HFFc6 (cell line): ENCODE data around the gene STYXL1. TPM values are rescaled to one million over a fixed set of nuclear protein-coding genes. Genes with fewer than 3 reads are reported as not detected.
"Not testable (repeated sequence)": the region's sequence is repeated elsewhere in the genome, so short reads cannot be mapped to it uniquely, and the experiment has no call there.

Experiments used
- DNase-seq: peaks from one replicate; pipeline ENCODE4 v3.0.0-alpha.2; 2018
- H3K27ac Mint-ChIP-seq: 2 replicates; pipeline ENCODE4 v1.8.0; 2020; ENCODE audit warnings: mild to moderate bottlenecking, mixed read lengths
- H3K27me3 Mint-ChIP-seq: 2 replicates; pipeline ENCODE4 v1.8.0; 2021; ENCODE audit warnings: mild to moderate bottlenecking, moderate library complexity, mixed read lengths; ENCODE audit not compliant: insufficient read depth
- H3K36me3 Mint-ChIP-seq: 2 replicates; pipeline ENCODE4 v1.8.0; 2021; ENCODE audit warnings: low read depth, mixed read lengths
- H3K4me1 Mint-ChIP-seq: 2 replicates; pipeline ENCODE4 v1.8.0; 2020; ENCODE audit warnings: low read depth, mixed read lengths
- H3K4me3 Mint-ChIP-seq: 2 replicates; pipeline ENCODE4 v1.8.0; 2020; ENCODE audit warnings: mild to moderate bottlenecking, moderate library complexity, mixed read lengths
- H3K9me3 Mint-ChIP-seq: 2 replicates; pipeline ENCODE4 v1.8.0; 2020; ENCODE audit warnings: mild to moderate bottlenecking, mixed read lengths
- total RNA-seq, 6 experiments: library from RNA; stranded (reverse); fragmentation: NEBNext Ultra II Directional; extraction: Animal tissue kit (Norgen Biotek cat#: 25700); gene quantifications; 2 replicates in 1 of 6; 3 replicates in 5 of 6; pipeline ENCODE4 v1.2.3, GENCODE V29; 2021
- TF ChIP-seq, protein P1 (sequence below): fragments of 200-600 bp; sonication (generic); IDR thresholded peaks from 2 replicates; pipeline ENCODE4 v1.5.0; 2021; ENCODE audit warnings: antibody characterized with exemption, mild to moderate bottlenecking

Gene STYXL1
- total RNA-seq, 6 experiments from 2014 or later = 29.6 to 38.3 (median 32.0) TPM

DNA sequence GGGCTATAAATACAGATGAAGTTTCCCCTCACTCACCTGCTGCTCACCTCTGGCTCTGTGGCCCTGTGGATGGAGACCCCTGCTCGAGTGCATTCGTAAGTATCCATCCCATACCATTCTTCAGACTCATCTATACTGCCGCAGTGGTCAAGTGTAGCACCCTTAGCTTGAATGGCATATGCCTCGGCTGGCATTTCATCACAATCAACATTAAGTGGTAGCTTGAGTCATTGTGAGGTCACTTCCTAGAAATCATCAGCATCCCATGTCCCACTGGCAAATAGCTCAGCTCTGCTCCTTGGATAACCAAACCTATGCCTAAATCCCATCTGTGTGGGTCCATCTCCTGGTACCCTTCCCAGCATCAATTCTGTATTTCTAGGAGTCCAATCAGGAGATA is 38.3 kb upstream of the STYXL1 start:
- Mint-ChIP-seq H3K9me3 (no peaks in the 10 kb centered on the region), H3K36me3 (no peaks in the 10 kb centered on the region), H3K27ac (no peak overlapping the region), H3K4me1 (peaks cover 52% of the 10 kb centered on the region), H3K27me3 (peaks cover 4% of the 10 kb centered on the region), H3K4me3 (no peak overlapping the region)
- TF ChIP-seq, protein P1, sequence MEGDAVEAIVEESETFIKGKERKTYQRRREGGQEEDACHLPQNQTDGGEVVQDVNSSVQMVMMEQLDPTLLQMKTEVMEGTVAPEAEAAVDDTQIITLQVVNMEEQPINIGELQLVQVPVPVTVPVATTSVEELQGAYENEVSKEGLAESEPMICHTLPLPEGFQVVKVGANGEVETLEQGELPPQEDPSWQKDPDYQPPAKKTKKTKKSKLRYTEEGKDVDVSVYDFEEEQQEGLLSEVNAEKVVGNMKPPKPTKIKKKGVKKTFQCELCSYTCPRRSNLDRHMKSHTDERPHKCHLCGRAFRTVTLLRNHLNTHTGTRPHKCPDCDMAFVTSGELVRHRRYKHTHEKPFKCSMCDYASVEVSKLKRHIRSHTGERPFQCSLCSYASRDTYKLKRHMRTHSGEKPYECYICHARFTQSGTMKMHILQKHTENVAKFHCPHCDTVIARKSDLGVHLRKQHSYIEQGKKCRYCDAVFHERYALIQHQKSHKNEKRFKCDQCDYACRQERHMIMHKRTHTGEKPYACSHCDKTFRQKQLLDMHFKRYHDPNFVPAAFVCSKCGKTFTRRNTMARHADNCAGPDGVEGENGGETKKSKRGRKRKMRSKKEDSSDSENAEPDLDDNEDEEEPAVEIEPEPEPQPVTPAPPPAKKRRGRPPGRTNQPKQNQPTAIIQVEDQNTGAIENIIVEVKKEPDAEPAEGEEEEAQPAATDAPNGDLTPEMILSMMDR = no peak
- peak; percentile 18 for DNase-seq

DNA sequence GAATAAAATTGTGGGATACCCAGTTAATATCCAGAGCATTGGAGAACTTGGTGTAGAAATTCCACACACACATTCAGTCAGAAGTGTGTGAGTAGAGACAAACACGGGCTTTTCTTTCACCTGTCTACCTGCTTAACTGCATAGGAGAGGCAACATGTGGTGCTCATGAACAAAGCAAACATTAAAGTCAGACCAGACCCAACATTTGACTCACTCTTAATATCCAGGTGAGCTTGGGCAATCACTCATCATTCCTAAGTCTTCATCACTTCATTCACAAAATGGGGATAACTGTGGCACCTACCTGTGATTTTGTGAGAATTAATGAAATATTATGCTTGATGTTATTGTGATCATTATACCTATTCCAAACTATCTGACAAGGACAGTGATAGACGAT is 36.3 kb upstream of the STYXL1 start:
- not testable (repeated sequence) for DNase-seq, H3K36me3 Mint-ChIP-seq, H3K27ac Mint-ChIP-seq, H3K9me3 Mint-ChIP-seq, H3K4me3 Mint-ChIP-seq
- peaks cover 12% of the 10 kb centered on the region for H3K27me3 Mint-ChIP-seq
- peaks cover 52% of the 10 kb centered on the region for H3K4me1 Mint-ChIP-seq

DNA sequence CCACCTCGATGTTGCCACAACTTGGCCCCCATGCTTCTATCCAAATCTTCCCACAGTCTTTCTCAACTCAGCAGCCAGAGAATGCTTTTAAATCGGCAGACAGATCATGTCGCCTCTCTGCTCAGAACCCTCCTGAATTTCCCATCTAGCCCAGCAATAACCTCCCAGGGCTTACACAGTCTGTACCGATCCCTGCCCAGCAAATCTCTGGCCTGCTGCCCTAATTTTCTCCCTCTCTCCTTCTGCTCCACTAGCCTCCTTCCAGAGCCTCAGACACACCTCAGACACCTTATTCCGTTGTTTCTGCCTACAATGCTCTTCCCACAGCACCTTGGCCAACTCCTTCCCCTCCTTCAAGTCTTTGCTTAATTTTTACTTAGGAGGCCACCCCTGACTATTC is 32.4 kb upstream of the STYXL1 start:
- H3K27ac Mint-ChIP-seq = no peak overlapping the region
- H3K27me3 Mint-ChIP-seq = peaks cover 9% of the 10 kb centered on the region
- no peaks in the 10 kb centered on the region for H3K36me3 Mint-ChIP-seq
- no peak for DNase-seq
- TF ChIP-seq, protein P1 = no peak
- H3K9me3 Mint-ChIP-seq = no peaks in the 10 kb centered on the region
- H3K4me3 Mint-ChIP-seq = no peak overlapping the region
- H3K4me1 Mint-ChIP-seq = peaks cover 37% of the 10 kb centered on the region

GRCh38 chr7:76077435-76077834 is 29.6 kb upstream of the STYXL1 start:
- H3K27ac Mint-ChIP-seq = no peak overlapping the region
- H3K4me3 Mint-ChIP-seq = no peak overlapping the region
- peaks cover 31% of the 10 kb centered on the region for H3K4me1 Mint-ChIP-seq

DNA sequence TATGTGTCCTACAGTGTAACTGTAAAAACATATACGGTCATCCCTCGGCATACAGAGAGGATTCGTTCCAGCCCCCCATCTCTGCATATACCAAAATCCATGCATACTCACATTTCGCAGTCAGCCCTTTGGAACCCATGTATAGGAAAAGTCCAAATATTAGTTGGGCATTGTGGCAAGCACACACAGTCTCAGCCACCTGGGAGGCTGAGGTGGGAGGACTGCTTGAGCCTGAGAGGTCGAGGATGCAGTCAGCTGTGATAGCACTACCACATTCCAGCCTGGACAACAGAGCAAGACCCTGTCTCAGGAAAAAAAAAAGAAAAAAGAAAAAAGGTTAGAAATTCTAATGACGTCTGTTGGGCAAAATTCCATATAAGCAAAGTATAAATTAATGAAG is 29.2 kb upstream of the STYXL1 start:
- peaks cover 9% of the 10 kb centered on the region for H3K27me3 Mint-ChIP-seq
- no peaks in the 10 kb centered on the region for H3K9me3 Mint-ChIP-seq
- no peaks in the 10 kb centered on the region for H3K36me3 Mint-ChIP-seq
- no peak overlapping the region for H3K4me3 Mint-ChIP-seq
- TF ChIP-seq, protein P1 = no peak
- H3K4me1 Mint-ChIP-seq = peaks cover 27% of the 10 kb centered on the region
- DNase-seq = no peak
- H3K27ac Mint-ChIP-seq = no peak overlapping the region

More at GRCh38 chr7:76077435-76077834, 29.6 kb upstream of the STYXL1 start:
- TF ChIP-seq, protein P1 = no peak
- no peak for DNase-seq
- Mint-ChIP-seq H3K9me3 (no peaks in the 10 kb centered on the region), H3K36me3 (no peaks in the 10 kb centered on the region), H3K27me3 (peaks cover 9% of the 10 kb centered on the region)

GRCh38 chr7:76074972-76075370 is 27.2 kb upstream of the STYXL1 start:
- Mint-ChIP-seq H3K4me1 (peaks cover 24% of the 10 kb centered on the region), H3K27ac (no peak overlapping the region), H3K4me3 (no peak overlapping the region), H3K36me3 (no peaks in the 10 kb centered on the region), H3K9me3 (no peaks in the 10 kb centered on the region), H3K27me3 (peaks cover 7% of the 10 kb centered on the region)
- DNase-seq = no peak
- TF ChIP-seq, protein P1 = no peak
